GM21528 (cell line): ENCODE results near the gene RGS4.
"Not testable (repeated sequence)": the region's sequence is repeated elsewhere in the genome, so short reads cannot be mapped to it uniquely, and the experiment has no call there.

Experiments used
- ATAC-seq: cut with Tn5 transposase; IDR thresholded peaks from one replicate; pipeline ENCODE4 v1.9.1; 2021; ENCODE audit warnings: mild to moderate bottlenecking, moderate library complexity; ENCODE audit not compliant: unreplicated experiment, low FRiP score

The RGS4 gene

GRCh38 chr1:163066686-163067085, 2.5 kb upstream of the RGS4 start:
- ATAC-seq: no peak

GRCh38 chr1:163068716-163069115, 445 bp upstream of the RGS4 start:
- no peak for ATAC-seq

GRCh38 chr1:163069655-163070277, 605 bp downstream of the RGS4 start:
- no peak for ATAC-seq

GRCh38 chr1:163071405-163072255, 2.5 kb downstream of the RGS4 start:
- no peak for ATAC-seq

GRCh38 chr1:163072658-163073057, 3.5 kb downstream of the RGS4 start:
- ATAC-seq: no peak

- ATAC-seq: no peak
Measured at GRCh38 chr1:163074004-163074403, 4.8 kb downstream of the RGS4 start.

GRCh38 chr1:163074716-163075284, 5.6 kb downstream of the RGS4 start:
- no peak for ATAC-seq

GRCh38 chr1:163076044-163076443, 6.9 kb downstream of the RGS4 start:
- ATAC-seq: no peak

GRCh38 chr1:163076446-163076845, 7.3 kb downstream of the RGS4 start:
- no peak for ATAC-seq

- ATAC-seq: no peak
Measured at GRCh38 chr1:163076981-163077761, 8.0 kb downstream of the RGS4 start.

- no peak for ATAC-seq
Measured at GRCh38 chr1:163082971-163083370, 13.8 kb downstream of the RGS4 start.

GRCh38 chr1:163083690-163084089, 14.5 kb downstream of the RGS4 start:
- no peak for ATAC-seq

GRCh38 chr1:163084330-163084729, 15.2 kb downstream of the RGS4 start:
- no peak for ATAC-seq

GRCh38 chr1:163085041-163085903, 16.1 kb downstream of the RGS4 start:
- no peak for ATAC-seq

GRCh38 chr1:163085904-163086268, 16.7 kb downstream of the RGS4 start:
- ATAC-seq: no peak

- ATAC-seq: not testable (repeated sequence)
Measured at GRCh38 chr1:163089117-163089516, 20.0 kb downstream of the RGS4 start.

GRCh38 chr1:163090321-163090945, 21.3 kb downstream of the RGS4 start:
- no peak for ATAC-seq

GRCh38 chr1:163093169-163093568, 24.0 kb downstream of the RGS4 start:
- ATAC-seq: no peak

GRCh38 chr1:163093579-163093978, 24.4 kb downstream of the RGS4 start:
- ATAC-seq: no peak

- no peak for ATAC-seq
Measured at GRCh38 chr1:163094182-163094581, 25.0 kb downstream of the RGS4 start.
